HepG2 (cell line): Measurements from ENCODE around the gene ELMOD1. TPM values are rescaled to one million over a fixed set of nuclear protein-coding genes. Genes with fewer than 3 reads are reported as not detected.
A peak's percentile ranks its signal among the peaks of the same experiment; 100 is the strongest.

ENCODE experiments used
- ATAC-seq: fragments of 200-7000 bp; cut with Tn5 transposase; 3 replicates; pipeline ENCODE4 v1.9.1; 2020; ENCODE audit warnings: mild to moderate bottlenecking, moderate library complexity
- BruUV-seq: library from RNA; stranded (reverse); fragments of 400-500 nt; replicated peaks from 2 replicates; lab custom pipeline; 2021; lab: Mats Ljungman, UMichigan
- CTCF ChIA-PET: fragments of 300-600 bp; formaldehyde crosslinking; extraction: SDS; loops from one replicate; lab custom pipeline; 2021; ENCODE audit warnings: low total read pairs, inconsistent platforms, low intra/inter-chr PET ratio; lab: Yijun Ruan, JAX
- POLR2A ChIA-PET: fragments of 350-600 bp; sonication (Branson Sonifier 250); formaldehyde crosslinking; loops from one replicate; lab custom pipeline; 2020; ENCODE audit warnings: antibody characterized with exemption, inconsistent platforms; lab: Yijun Ruan, JAX
- DNase-seq: peaks from one replicate; pipeline ENCODE4 v3.0.0-alpha.2; 2015; ENCODE audit warnings: low spot score
- FAIRE-seq: peaks from 3 replicates; lab custom pipeline; 2011; peaks lifted over from hg19 to GRCh38; lab: Jason Lieb, UNC
- H2AFZ ChIP-seq: one replicate; pipeline ENCODE4 v1.6.1; 2011; ENCODE audit warnings: low read length, inconsistent platforms
- H3K27ac ChIP-seq: fragments of 300-600 bp; 3 replicates; pipeline ENCODE4 v1.8.0; 2011; ENCODE audit warnings: mixed run types, mild to moderate bottlenecking, mixed read lengths, low read length, inconsistent platforms; ENCODE audit not compliant: insufficient read depth; ENCODE audit errors: extremely low read length
- H3K27me3 ChIP-seq, 2 experiments: fragments of 200-600 bp in 1 of 2; 2 replicates in 1 of 2; 3 replicates in 1 of 2; pipeline versions ENCODE4 v1.6.0 to v1.8.0; 2011; ENCODE audit warnings: low read length in 2 of 2, mild to moderate bottlenecking in 2 of 2, moderate library complexity in 2 of 2, inconsistent platforms in 1 of 2; ENCODE audit not compliant: insufficient read depth in 2 of 2, control insufficient read depth in 1 of 2
- H3K36me3 ChIP-seq, 2 experiments: fragments of 200-600 bp in 1 of 2; replicated peaks in 1 of 2; 2 replicates in 1 of 2; 3 replicates in 1 of 2; pipeline versions ENCODE4 v1.5.1 to v1.8.0; 2011; ENCODE audit warnings: low read length in 2 of 2, inconsistent platforms in 1 of 2; ENCODE audit not compliant: insufficient read depth in 2 of 2, control insufficient read depth in 1 of 2
- H3K4me1 ChIP-seq: 2 replicates; pipeline ENCODE4 v1.5.1; 2012; ENCODE audit warnings: low read length, inconsistent platforms; ENCODE audit not compliant: insufficient read depth
- H3K4me2 ChIP-seq: 2 replicates; pipeline ENCODE4 v1.6.0; 2011; ENCODE audit warnings: low read depth, low read length, inconsistent platforms
- H3K4me3 ChIP-seq, 3 experiments: fragments of 200-600 bp in 1 of 3; sonication (generic), shearing (Covaris generic) in 1 of 3; replicated peaks in 1 of 3; 2 replicates each; pipeline ENCODE4 v1.5.1; 2011 to 2016; ENCODE audit warnings: low read length in 3 of 3, inconsistent platforms in 2 of 3, low read depth in 2 of 3, mild to moderate bottlenecking in 2 of 3, control low read depth in 1 of 3, mixed read lengths in 1 of 3; ENCODE audit not compliant: insufficient read depth in 1 of 3
- H3K79me2 ChIP-seq: one replicate; pipeline ENCODE4 v1.6.1; 2011; ENCODE audit warnings: low read length, inconsistent platforms; ENCODE audit not compliant: insufficient read depth
- H3K9ac ChIP-seq: 2 replicates; pipeline ENCODE4 v1.6.0; 2011; ENCODE audit warnings: mild to moderate bottlenecking, low read depth, low read length, inconsistent platforms; ENCODE audit not compliant: insufficient read depth
- H3K9me3 ChIP-seq: 2 replicates; pipeline ENCODE4 v1.5.1; 2012; ENCODE audit warnings: mild to moderate bottlenecking, low read length
- H4K20me1 ChIP-seq: 2 replicates; pipeline ENCODE4 v1.6.0; 2011; ENCODE audit warnings: inconsistent platforms, mild to moderate bottlenecking, low read length, moderate library complexity; ENCODE audit not compliant: insufficient read depth
- GFI1 ChIP-seq: sonication (generic); formaldehyde crosslinking; IDR thresholded peaks from 2 replicates; pipeline ENCODE4 v1.5.0; 2020; ENCODE audit warnings: missing genetic modification reagents, mild to moderate bottlenecking, borderline replicate concordance
- HNRNPK ChIP-seq: fragments of 200-400 bp; formaldehyde crosslinking; IDR thresholded peaks from 2 replicates; pipeline ENCODE4 v1.6.1; 2018; ENCODE audit warnings: low read length, low read depth, moderate library complexity, mild to moderate bottlenecking; ENCODE audit not compliant: poor library complexity, severe bottlenecking
- KDM5B ChIP-seq: sonication (generic); formaldehyde crosslinking; IDR thresholded peaks from 2 replicates; pipeline ENCODE4 v1.4.0; 2020; ENCODE audit warnings: missing genetic modification reagents, mild to moderate bottlenecking, borderline replicate concordance
- RFXANK ChIP-seq: IDR thresholded peaks from 2 replicates; pipeline ENCODE4 v1.6.1; 2016
- WGBS: methylation state at CpG from one replicate; pipeline ENCODE4 v1.1.6; 2017; ENCODE audit warnings: low lambda C conversion rate; 5-methylcytosine and 5-hydroxymethylcytosine counted together
- in situ Hi-C: cut with HindIII; loops from 2 replicates; pipeline ENCODE4 v1.10.0; 2017; ENCODE audit warnings: low pct_unique_long_range_greater_than_20kb; ENCODE audit not compliant: extremely low pct_ligation_motif_present
- intact Hi-C: fragments of 100-400 bp; cut with micrococcal nuclease; formaldehyde crosslinking; loops from one replicate; pipeline ENCODE4 v1.10.0; 2022; ENCODE audit not compliant: unreplicated experiment
- polyA plus RNA-seq, 8 experiments: library from polyadenylated mRNA; depleted of rRNA in 3 of 8; stranded (reverse) in 7 of 8; unstranded in 1 of 8; fragments of >200 nt; fragmentation: Illumina TruSeq in 4 of 8; extraction: Trizol in 4 of 8; gene quantifications; 2 replicates each; pipeline versions ENCODE4 v1.2.1 to v1.2.3, GENCODE V29; 2011 to 2016; ENCODE audit warnings: low read depth in 4 of 8, missing spikeins in 1 of 8, mixed read lengths in 1 of 8; ENCODE audit not compliant: insufficient read depth in 1 of 8
- total RNA-seq, 5 experiments: library from RNA; depleted of rRNA; stranded (reverse); fragments of >200 nt; fragmentation: Illumina TruSeq; extraction: Trizol; gene quantifications; 2 replicates each; pipeline ENCODE4 v1.2.3, GENCODE V29; 2016; ENCODE audit warnings: low read depth in 1 of 5
- TF ChIP-seq, protein P1 (sequence below): sonication (generic); formaldehyde crosslinking; IDR thresholded peaks from 2 replicates; pipeline ENCODE4 v1.8.1; 2023; ENCODE audit warnings: mild to moderate bottlenecking, moderate library complexity, missing genetic modification reagents
- TF ChIP-seq, protein P2 (sequence below): conservative IDR thresholded peaks from 2 replicates; pipeline ENCODE4 v1.6.1; 2018; ENCODE audit warnings: missing genetic modification reagents

The ELMOD1 gene
- total and polyA plus RNA-seq, 2 of the 13 experiments (the other 11 are each of a cell fraction or from before 2014, with no cell fraction given), result not detected

DNA sequence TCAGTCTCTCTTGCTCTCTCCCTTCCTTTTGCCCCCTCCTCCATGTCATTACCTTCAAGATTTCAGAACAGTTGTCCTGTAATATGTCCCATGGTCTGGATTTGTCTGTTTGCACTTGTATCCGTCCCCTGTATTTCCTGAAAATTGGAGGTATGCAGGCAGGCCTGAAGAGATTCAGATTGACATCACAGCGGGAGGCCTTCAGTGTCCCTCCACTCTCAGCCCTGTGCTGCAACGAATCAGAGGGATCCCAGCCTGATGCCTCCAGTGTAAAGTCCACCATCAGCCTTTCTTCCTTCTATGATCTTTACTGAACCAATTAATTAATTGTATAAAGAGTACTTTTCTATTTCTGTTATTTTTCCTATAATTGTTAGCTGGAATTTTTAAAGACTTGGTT, 57.3 kb downstream of the ELMOD1 start (continued):
- TF ChIP-seq, protein P1, sequence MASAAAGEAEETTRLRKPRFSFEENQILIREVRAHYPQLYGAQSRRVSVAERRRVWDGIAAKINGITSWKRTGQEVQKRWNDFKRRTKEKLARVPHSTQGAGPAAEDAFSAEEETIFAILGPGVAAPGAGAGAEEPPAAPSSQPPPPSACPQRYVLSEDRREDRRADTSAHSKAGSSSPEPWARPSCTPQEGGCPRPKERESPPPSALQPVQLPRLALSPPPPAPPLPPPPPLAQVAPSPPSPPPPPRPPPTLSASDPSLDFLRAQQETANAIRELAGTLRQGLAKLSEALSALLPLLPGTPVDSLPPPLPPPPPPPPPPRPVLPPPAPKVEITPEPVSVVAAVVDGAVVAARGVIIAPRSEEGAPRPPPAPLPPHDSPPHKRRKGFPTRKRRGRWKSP (CRISPR knock-in tag), result no peak
- TF ChIP-seq, all 625 proteins: peak for 0

DNA sequence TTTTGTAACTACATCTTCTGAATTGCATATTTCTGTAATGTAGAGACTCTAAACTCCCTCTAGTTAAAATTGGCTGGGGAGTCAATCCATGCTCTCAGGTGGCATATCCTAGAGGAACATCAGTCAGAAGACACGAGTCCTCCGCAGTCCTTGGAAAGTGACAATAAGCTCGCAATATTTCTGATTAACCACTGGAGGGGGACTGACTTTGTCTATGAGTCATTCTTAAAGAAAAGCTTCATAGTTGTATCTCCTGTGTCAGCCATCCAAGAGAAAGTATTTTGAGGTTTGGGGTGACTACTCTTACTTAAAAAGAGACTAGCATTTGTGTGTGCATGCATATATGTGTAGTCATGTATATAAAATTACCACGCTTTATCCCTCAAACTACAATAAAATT, 60.7 kb downstream of the ELMOD1 start:
- Histone ChIP-seq H4K20me1 (no peaks in the 10 kb centered on the region), H3K4me1 (no peaks in the 10 kb centered on the region), H3K27ac (no peak overlapping the region), H3K79me2 (no peaks in the 10 kb centered on the region), H3K9me3 (no peaks in the 10 kb centered on the region), H3K36me3 (no peaks in the 10 kb centered on the region), H3K27me3 (no peaks in the 10 kb centered on the region), H3K4me2 (no peak overlapping the region), H3K9ac (no peak overlapping the region), H3K4me3 (no peak overlapping the region), H2AFZ (no peak overlapping the region)
- DNase-seq, result no peak
- no peak for FAIRE-seq
- intact Hi-C loops (no loop called here), in situ Hi-C loops (no loop called here)
- WGBS, result 27% methylated on average over 4 of the region's 4 CpGs
- ChIA-PET POLR2A (no interaction called here), CTCF (no interaction called here)
- no TSS peak for BruUV-seq
- TF ChIP-seq, protein P2, sequence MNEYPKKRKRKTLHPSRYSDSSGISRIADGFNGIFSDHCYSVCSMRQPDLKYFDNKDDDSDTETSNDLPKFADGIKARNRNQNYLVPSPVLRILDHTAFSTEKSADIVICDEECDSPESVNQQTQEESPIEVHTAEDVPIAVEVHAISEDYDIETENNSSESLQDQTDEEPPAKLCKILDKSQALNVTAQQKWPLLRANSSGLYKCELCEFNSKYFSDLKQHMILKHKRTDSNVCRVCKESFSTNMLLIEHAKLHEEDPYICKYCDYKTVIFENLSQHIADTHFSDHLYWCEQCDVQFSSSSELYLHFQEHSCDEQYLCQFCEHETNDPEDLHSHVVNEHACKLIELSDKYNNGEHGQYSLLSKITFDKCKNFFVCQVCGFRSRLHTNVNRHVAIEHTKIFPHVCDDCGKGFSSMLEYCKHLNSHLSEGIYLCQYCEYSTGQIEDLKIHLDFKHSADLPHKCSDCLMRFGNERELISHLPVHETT (CRISPR knock-in tag), result no peak
- no peak for TF ChIP-seq GFI1 (CRISPR knock-in tag)
- no peak for ATAC-seq

DNA sequence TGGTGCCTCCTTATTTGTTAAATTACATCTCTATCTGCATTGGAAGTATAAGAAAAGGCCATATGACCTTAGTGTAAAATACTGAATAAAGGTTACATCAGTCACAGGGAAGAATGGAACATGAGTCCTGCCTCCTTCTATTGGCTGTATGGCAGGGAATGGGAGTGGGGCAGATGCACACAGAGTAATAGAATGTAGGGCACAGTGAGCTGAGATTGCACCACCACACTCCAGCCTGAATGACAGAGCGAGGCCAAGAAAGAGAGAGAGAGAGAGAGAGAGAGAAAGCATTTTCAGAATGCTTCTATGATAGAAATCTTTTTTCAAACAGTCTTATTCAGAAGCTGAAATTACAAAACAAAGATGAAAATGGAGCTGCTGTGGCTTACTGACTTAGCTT, 62.1 kb downstream of the ELMOD1 start:
- in situ Hi-C loops (no loop called here), intact Hi-C loops (no loop called here)
- Histone ChIP-seq H3K9ac (no peak overlapping the region), H3K27ac (no peak overlapping the region), H3K9me3 (no peaks in the 10 kb centered on the region), H3K36me3 (no peaks in the 10 kb centered on the region), H2AFZ (no peak overlapping the region), H3K4me1 (no peaks in the 10 kb centered on the region), H3K27me3 (no peaks in the 10 kb centered on the region), H3K4me3 (no peak overlapping the region), H3K4me2 (no peak overlapping the region), H3K79me2 (no peaks in the 10 kb centered on the region), H4K20me1 (no peaks in the 10 kb centered on the region)
- DNase-seq (no peak), FAIRE-seq (no peak), ATAC-seq (no peak)
- BruUV-seq, result no TSS peak
- 4% methylated on average over 1 of the region's 1 CpG for WGBS
- ChIA-PET POLR2A (no interaction called here), CTCF (no interaction called here)
- TF ChIP-seq KDM5B (CRISPR knock-in tag), result no peak
- peak; percentile 27 for TF ChIP-seq HNRNPK
- no peak for TF ChIP-seq RFXANK
- TF ChIP-seq, all 625 proteins: peak for 1
